Naive thymus-derived CD4-positive, alpha-beta T cell (primary cell): ENCODE measurements around the gene PDF. TPM values are rescaled to one million over a fixed set of nuclear protein-coding genes. Genes with fewer than 3 reads are reported as not detected.
"Not testable (repeated sequence)": the region's sequence is repeated elsewhere in the genome, so short reads cannot be mapped to it uniquely, and the experiment has no call there.

Experiments used
- ATAC-seq: fragments of 150-1000 bp; cut with Tn5 transposase; 2 replicates; pipeline ENCODE4 v1.10.0; 2021; ENCODE audit warnings: mild to moderate bottlenecking, moderate library complexity
- CTCF ChIA-PET: fragments of 350-600 bp; sonication (Branson Sonifier 250); formaldehyde crosslinking; loops from one replicate; lab custom pipeline; 2021; ENCODE audit warnings: antibody characterized with exemption; lab: Charles Lee
- POLR2A ChIA-PET: fragments of 350-600 bp; sonication (Branson Sonifier 250); formaldehyde crosslinking; loops from one replicate; lab custom pipeline; 2021; ENCODE audit warnings: antibody characterized with exemption, inconsistent platforms; lab: Charles Lee
- DNase-seq, 9 donors: peaks; one replicate each; pipeline versions ENCODE4 v3.0.0 to v3.0.0-alpha.2; 2020 to 2022; ENCODE audit warnings: mixed read lengths in 1 of 9
- H3K27ac ChIP-seq: one replicate; pipeline ENCODE4 v1.7.0; 2013; ENCODE audit warnings: mild to moderate bottlenecking, low read depth, low read length, moderate library complexity
- H3K27me3 ChIP-seq, 2 donors: one replicate each; pipeline ENCODE4 v1.7.0; 2013; ENCODE audit warnings: low read length in 2 of 2, mild to moderate bottlenecking in 2 of 2, moderate library complexity in 2 of 2; ENCODE audit not compliant: control insufficient read depth in 2 of 2, insufficient read depth in 2 of 2
- H3K36me3 ChIP-seq, 3 experiments: 1 replicate in 2 of 3; 2 replicates in 1 of 3; pipeline ENCODE4 v1.7.0; 2013; ENCODE audit warnings: low read length in 3 of 3, mild to moderate bottlenecking in 3 of 3, moderate library complexity in 1 of 3; ENCODE audit not compliant: insufficient read depth in 3 of 3, control insufficient read depth in 2 of 3
- H3K4me1 ChIP-seq, 2 donors: one replicate each; pipeline ENCODE4 v1.7.0; 2013; ENCODE audit warnings: low read length in 2 of 2, mild to moderate bottlenecking in 2 of 2, moderate library complexity in 1 of 2; ENCODE audit not compliant: control insufficient read depth in 2 of 2, insufficient read depth in 2 of 2
- H3K4me3 ChIP-seq: 2 replicates; pipeline ENCODE4 v1.7.0; 2013; ENCODE audit warnings: mild to moderate bottlenecking, low read length
- H3K9me3 ChIP-seq, 3 experiments: 1 replicate in 2 of 3; 2 replicates in 1 of 3; pipeline ENCODE4 v1.7.0; 2013; ENCODE audit warnings: low read length in 3 of 3; ENCODE audit not compliant: control insufficient read depth in 2 of 3
- H3K27ac Mint-ChIP-seq, 9 donors: one replicate each; pipeline ENCODE4 v1.8.0; 2020 to 2022; ENCODE audit warnings: mixed read lengths in 9 of 9, mild to moderate bottlenecking in 8 of 9, moderate library complexity in 5 of 9, inconsistent platforms in 2 of 9
- H3K27me3 Mint-ChIP-seq, 5 donors: one replicate each; pipeline ENCODE4 v1.8.0; 2021 to 2022; ENCODE audit warnings: mixed read lengths in 5 of 5, mild to moderate bottlenecking in 1 of 5
- H3K36me3 Mint-ChIP-seq, 5 donors: one replicate each; pipeline ENCODE4 v1.8.0; 2020 to 2022; ENCODE audit warnings: mixed read lengths in 5 of 5, mild to moderate bottlenecking in 3 of 5, inconsistent platforms in 1 of 5
- H3K4me1 Mint-ChIP-seq, 7 donors: one replicate each; pipeline ENCODE4 v1.8.0; 2020 to 2022; ENCODE audit warnings: mixed read lengths in 7 of 7, mild to moderate bottlenecking in 3 of 7, inconsistent platforms in 1 of 7
- H3K4me3 Mint-ChIP-seq, 10 donors: one replicate each; pipeline ENCODE4 v1.8.0; 2020 to 2022; ENCODE audit warnings: mild to moderate bottlenecking in 10 of 10, mixed read lengths in 10 of 10, moderate library complexity in 6 of 10, inconsistent platforms in 2 of 10
- H3K9me3 Mint-ChIP-seq, 11 donors: one replicate each; pipeline ENCODE4 v1.8.0; 2020 to 2022; ENCODE audit warnings: mixed read lengths in 11 of 11, mild to moderate bottlenecking in 4 of 11, inconsistent platforms in 1 of 11, moderate library complexity in 1 of 11
- intact Hi-C, 2 donors: fragments of 100-400 bp; cut with micrococcal nuclease; formaldehyde crosslinking; loops; one replicate each; pipeline ENCODE4 v1.15.1; 2023
- polyA plus RNA-seq, 2 donors: library from polyadenylated mRNA; unstranded; fragments of 300-500 nt; fragmentation: Illumina TruSeq; gene quantifications; one replicate each; pipeline ENCODE4 v1.2.3, GENCODE V29; 2021
- total RNA-seq, 6 experiments: library from RNA in 5 of 6; stranded (reverse) in 5 of 6; gene quantifications; 1 replicate in 5 of 6; 2 replicates in 1 of 6; pipeline ENCODE4 v1.2.3 and lab custom pipeline; 2021 to 2026

Gene PDF
- total and polyA plus RNA-seq, 7 experiments from 2014 or later: 4.6 to 24.5 (median 11.4) TPM

DNA sequence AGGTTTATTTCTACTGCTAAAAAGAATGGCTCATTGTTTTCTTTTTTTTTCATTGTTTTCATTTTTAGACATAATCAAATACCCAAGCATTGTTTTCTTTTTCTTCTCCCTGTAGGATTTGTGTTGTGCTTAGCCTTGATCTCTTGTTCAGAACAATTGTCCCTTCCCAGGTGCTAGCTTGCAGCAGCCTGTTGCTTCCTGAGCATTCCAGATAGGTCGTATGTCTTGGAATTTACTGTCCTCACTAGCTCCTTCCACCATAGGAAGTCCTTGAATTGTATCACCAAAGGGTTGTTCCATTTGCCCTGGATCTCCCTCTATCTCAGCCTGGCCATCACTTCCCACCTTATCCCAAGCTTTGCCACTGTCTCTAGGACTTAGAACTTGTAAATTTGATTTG lies 29.2 kb downstream of the PDF start:
- peak overlapping the region in 1 of 9 donors; percentile 38 for H3K27ac Mint-ChIP-seq
- H3K27me3 Mint-ChIP-seq: no peaks in the 10 kb centered on the region
- DNase-seq: no peak
- intact Hi-C loops: no loop called here
- Histone ChIP-seq H3K36me3 (peaks cover 0 to 6% (median 4%) of the 10 kb centered on the region in 3 experiments), H3K4me1 (no peaks in the 10 kb centered on the region), H3K27me3 (no peaks in the 10 kb centered on the region), H3K9me3 (no peaks in the 10 kb centered on the region), H3K4me3 (no peak overlapping the region), H3K27ac (no peak overlapping the region)
- H3K9me3 Mint-ChIP-seq: no peaks in the 10 kb centered on the region
- no peaks in the 10 kb centered on the region for H3K4me1 Mint-ChIP-seq
- ChIA-PET CTCF (interaction anchor here (0.7 to 1.3 kb wide), 3 partner anchors 9 to 150 kb away, joined by 3 to 4 read pairs (median 3); no protein-coding TSS in a partner anchor), POLR2A (interaction anchor here (1.0 kb wide), 1 partner anchor 9 kb away, joined by 3 read pairs; no protein-coding TSS in a partner anchor)
- no peak overlapping the region for H3K4me3 Mint-ChIP-seq
- ATAC-seq: no peak
- H3K36me3 Mint-ChIP-seq: peaks cover 0 to 22% (median 5%) of the 10 kb centered on the region in 5 donors

DNA sequence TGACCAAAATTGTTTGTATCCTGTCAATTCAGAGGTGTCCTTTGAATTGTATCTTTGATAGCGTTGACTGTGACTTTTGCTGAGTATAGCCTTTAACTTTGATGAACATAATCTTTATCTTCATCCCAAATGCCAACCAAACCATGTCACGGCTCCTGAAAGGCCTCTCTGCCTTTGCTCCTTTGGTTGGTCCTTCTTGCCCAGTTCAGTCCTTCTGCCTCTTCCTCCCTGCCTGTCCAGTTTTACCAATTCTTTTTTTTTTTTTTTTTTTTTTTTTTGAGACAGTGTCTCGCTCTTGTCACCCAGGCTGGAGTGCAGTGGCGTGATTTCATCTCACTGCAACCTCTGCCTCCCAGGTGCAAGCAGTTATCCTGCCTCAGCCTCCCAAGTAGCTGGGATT lies 32.1 kb downstream of the PDF start:
- no peaks in the 10 kb centered on the region for H3K9me3 Mint-ChIP-seq
- no peak overlapping the region for H3K27ac ChIP-seq
- no peaks in the 10 kb centered on the region for H3K4me1 Mint-ChIP-seq
- H3K36me3 ChIP-seq: peaks cover 0 to 6% (median 4%) of the 10 kb centered on the region in 3 experiments
- ChIA-PET CTCF (no interaction called here), POLR2A (no interaction called here)
- H3K4me3 Mint-ChIP-seq: no peak overlapping the region
- no peak overlapping the region for H3K27ac Mint-ChIP-seq
- H3K27me3 Mint-ChIP-seq: no peaks in the 10 kb centered on the region
- ATAC-seq (no peak), DNase-seq (no peak)
- no peak overlapping the region for H3K4me3 ChIP-seq
- intact Hi-C loops: no loop called here
- H3K36me3 Mint-ChIP-seq: peaks cover 0 to 14% (median 5%) of the 10 kb centered on the region in 5 donors
- H3K9me3 ChIP-seq: no peaks in the 10 kb centered on the region
- no peaks in the 10 kb centered on the region for H3K4me1 ChIP-seq
- H3K27me3 ChIP-seq: no peaks in the 10 kb centered on the region

DNA sequence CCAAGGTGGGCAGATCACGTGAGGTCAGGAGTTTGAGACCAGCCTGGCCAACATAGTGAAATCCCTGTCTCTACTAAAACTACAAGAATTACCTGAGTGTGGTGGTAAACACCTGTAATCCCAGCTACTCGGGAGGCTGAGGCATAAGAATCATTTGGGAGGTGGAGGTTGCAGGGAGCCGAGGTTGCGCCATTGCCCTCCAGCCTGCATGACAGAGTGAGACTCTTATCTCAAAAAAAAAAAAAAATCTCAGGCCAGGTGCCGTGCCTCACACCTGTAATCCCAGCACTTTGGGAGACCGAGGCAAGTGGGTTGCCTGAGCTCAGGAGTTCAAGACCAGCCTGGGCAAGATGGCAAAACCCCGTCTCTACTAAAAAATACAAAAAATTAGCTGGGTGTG lies 33.6 kb downstream of the PDF start:
- ATAC-seq, H3K9me3 Mint-ChIP-seq, H3K4me3 Mint-ChIP-seq, H3K36me3 ChIP-seq, H3K4me3 ChIP-seq, H3K4me1 Mint-ChIP-seq, intact Hi-C loops, H3K9me3 ChIP-seq, H3K27me3 ChIP-seq, H3K27me3 Mint-ChIP-seq, H3K27ac Mint-ChIP-seq, H3K4me1 ChIP-seq, CTCF ChIA-PET, DNase-seq, H3K27ac ChIP-seq: not testable (repeated sequence)
- POLR2A ChIA-PET: interaction anchor here (0.6 kb wide), 1 partner anchor 347 kb away, joined by 3 read pairs; no protein-coding TSS in a partner anchor
- peaks cover 0 to 14% (median 5%) of the 10 kb centered on the region in 5 donors for H3K36me3 Mint-ChIP-seq

DNA sequence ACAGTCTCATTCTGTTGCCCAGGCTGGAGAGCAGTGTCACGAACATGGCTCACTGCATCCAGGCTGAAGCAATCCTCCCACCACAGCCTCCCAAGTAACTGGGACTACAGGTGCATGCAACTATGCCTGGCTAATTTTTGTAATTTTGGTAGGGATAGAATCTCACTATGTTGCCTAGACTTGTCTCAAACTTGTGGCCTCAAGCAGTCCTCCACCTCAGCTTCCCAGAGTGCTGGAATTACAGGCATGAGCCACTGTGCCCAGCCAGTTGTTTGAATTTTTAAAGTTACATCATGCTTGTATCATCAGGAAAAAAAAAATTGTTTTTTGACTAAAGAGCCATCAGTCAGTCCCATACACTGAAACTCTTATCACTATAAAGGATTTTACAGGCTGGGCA lies 36.3 kb downstream of the PDF start:
- H3K4me1 ChIP-seq: no peaks in the 10 kb centered on the region
- H3K36me3 ChIP-seq: no peaks in the 10 kb centered on the region
- CTCF ChIA-PET: no interaction called here
- Mint-ChIP-seq H3K4me1 (no peaks in the 10 kb centered on the region), H3K36me3 (no peaks in the 10 kb centered on the region), H3K4me3 (no peak overlapping the region), H3K27me3 (no peaks in the 10 kb centered on the region), H3K27ac (no peak overlapping the region), H3K9me3 (no peaks in the 10 kb centered on the region)
- H3K4me3 ChIP-seq: no peak overlapping the region
- ATAC-seq (no peak), DNase-seq (no peak)
- no peak overlapping the region for H3K27ac ChIP-seq
- POLR2A ChIA-PET: no interaction called here
- no peaks in the 10 kb centered on the region for H3K27me3 ChIP-seq
- intact Hi-C loops: no loop called here
- no peaks in the 10 kb centered on the region for H3K9me3 ChIP-seq

DNA sequence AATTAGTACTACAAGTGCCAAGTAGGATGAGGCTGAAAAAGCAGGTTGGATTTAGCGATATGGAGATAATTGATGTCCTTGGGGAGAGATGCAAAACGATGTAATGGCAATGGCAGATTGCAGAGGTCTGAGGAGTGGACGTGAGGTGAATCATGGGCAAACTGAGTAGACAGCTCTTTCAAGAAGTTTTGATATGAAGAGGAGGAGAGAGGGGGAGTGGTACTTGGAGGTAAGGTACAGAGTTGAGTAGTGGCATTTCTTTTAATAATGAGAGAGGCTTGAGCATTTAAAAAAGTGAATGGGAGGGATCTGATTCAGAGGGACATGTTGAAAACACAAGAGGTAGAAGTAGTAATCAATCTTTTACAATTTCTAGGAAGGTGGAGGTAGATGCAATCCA lies 37.0 kb downstream of the PDF start:
- Histone ChIP-seq H3K27me3 (no peaks in the 10 kb centered on the region), H3K36me3 (no peaks in the 10 kb centered on the region), H3K4me3 (no peak overlapping the region), H3K4me1 (no peaks in the 10 kb centered on the region), H3K27ac (no peak overlapping the region), H3K9me3 (no peaks in the 10 kb centered on the region)
- ChIA-PET POLR2A (interaction anchor here (0.7 to 0.9 kb wide), 3 partner anchors 17 to 506 kb away, joined by 3 to 4 read pairs (median 3); no protein-coding TSS in a partner anchor), CTCF (no interaction called here)
- Mint-ChIP-seq H3K27ac (no peak overlapping the region), H3K27me3 (no peaks in the 10 kb centered on the region), H3K4me1 (no peaks in the 10 kb centered on the region), H3K4me3 (no peak overlapping the region), H3K36me3 (no peaks in the 10 kb centered on the region), H3K9me3 (no peaks in the 10 kb centered on the region)
- no peak for DNase-seq
- intact Hi-C loops: no loop called here
- no peak for ATAC-seq

DNA sequence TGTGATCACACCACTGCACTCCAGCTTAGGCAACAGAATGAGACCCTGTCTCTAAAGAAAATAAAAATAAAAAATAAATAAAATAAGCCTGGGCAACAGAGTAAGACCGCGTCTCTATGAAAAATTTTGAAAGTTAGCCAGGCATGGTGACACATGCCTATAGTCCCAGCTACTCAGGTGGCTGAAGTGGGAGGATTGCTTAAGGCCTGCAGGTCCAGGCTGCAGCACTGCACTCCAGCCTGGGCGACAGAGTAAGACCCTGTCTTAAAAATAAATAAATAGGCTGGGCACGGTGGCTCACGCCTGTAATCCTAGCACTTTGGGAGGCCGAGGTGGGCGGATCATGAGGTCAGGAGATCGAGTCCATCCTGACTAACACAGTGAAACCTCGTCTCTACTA lies 38.7 kb downstream of the PDF start:
- H3K4me3 Mint-ChIP-seq, ATAC-seq, H3K9me3 Mint-ChIP-seq, H3K4me1 ChIP-seq, intact Hi-C loops, H3K36me3 ChIP-seq, H3K36me3 Mint-ChIP-seq, CTCF ChIA-PET, H3K27ac ChIP-seq, DNase-seq, H3K27me3 Mint-ChIP-seq, H3K27ac Mint-ChIP-seq, H3K4me3 ChIP-seq, H3K9me3 ChIP-seq, POLR2A ChIA-PET, H3K4me1 Mint-ChIP-seq, H3K27me3 ChIP-seq: not testable (repeated sequence)
